SJSA1 (cell line): ENCODE results near the gene ACOX1. TPM values are rescaled to one million over a fixed set of nuclear protein-coding genes. Genes with fewer than 3 reads are reported as not detected.

Source experiments
- DNase-seq, 2 experiments: peaks; one replicate each; pipeline ENCODE4 v3.0.0-alpha.2; 2015 to 2020; ENCODE audit warnings: low spot score in 2 of 2, low read depth in 1 of 2
- H3K27ac ChIP-seq: fragments of 250-450 bp; sonication (Bioruptor Pico); 2 replicates; pipeline ENCODE4 v1.5.1; 2020; ENCODE audit warnings: mild to moderate bottlenecking, moderate library complexity
- H3K27me3 ChIP-seq: fragments of 250-450 bp; sonication (Bioruptor Pico); replicated peaks from 2 replicates; pipeline ENCODE4 v1.5.1; 2020; ENCODE audit warnings: mild to moderate bottlenecking, moderate library complexity
- H3K36me3 ChIP-seq: fragments of 250-450 bp; sonication (Bioruptor Pico); 2 replicates; pipeline ENCODE4 v1.5.1; 2020; ENCODE audit warnings: mild to moderate bottlenecking
- H3K4me1 ChIP-seq: fragments of 250-450 bp; sonication (Bioruptor Pico); replicated peaks from 2 replicates; pipeline ENCODE4 v1.6.1; 2021; ENCODE audit warnings: mild to moderate bottlenecking
- H3K4me3 ChIP-seq: fragments of 250-450 bp; sonication (Bioruptor Pico); 2 replicates; pipeline ENCODE4 v1.5.1; 2020; ENCODE audit warnings: mild to moderate bottlenecking
- H3K9me3 ChIP-seq: fragments of 250-450 bp; sonication (Bioruptor Pico); replicated peaks from 2 replicates; pipeline ENCODE4 v1.5.1; 2020; ENCODE audit warnings: mild to moderate bottlenecking
- total RNA-seq: library from RNA; depleted of rRNA; stranded (reverse); fragments of >200 nt; shearing (Covaris generic); gene quantifications from 2 replicates; pipeline ENCODE4 v1.2.3, GENCODE V29; 2014

The ACOX1 gene
- total RNA-seq, 1 experiment from 2014 or later, result 33.4 TPM

GRCh38 chr17:75950855-75951554, 28.0 kb downstream of the ACOX1 start:
- Histone ChIP-seq H3K36me3 (peaks cover 79% of the 10 kb centered on the region), H3K27me3 (no peaks in the 10 kb centered on the region), H3K4me3 (no peak overlapping the region), H3K9me3 (no peaks in the 10 kb centered on the region), H3K4me1 (no peaks in the 10 kb centered on the region), H3K27ac (no peak overlapping the region)
- DNase-seq, result no peak

GRCh38 chr17:75950421-75950820, 28.5 kb downstream of the ACOX1 start:
- H3K27ac ChIP-seq, result no peak overlapping the region
- no peak for DNase-seq
- H3K27me3 ChIP-seq, result no peaks in the 10 kb centered on the region
- no peaks in the 10 kb centered on the region for H3K9me3 ChIP-seq
- no peak overlapping the region for H3K4me3 ChIP-seq
- H3K36me3 ChIP-seq, result peaks cover 76% of the 10 kb centered on the region
- H3K4me1 ChIP-seq, result no peaks in the 10 kb centered on the region

- H3K4me3 ChIP-seq, result no peak overlapping the region
- no peak for DNase-seq
- no peak overlapping the region for H3K27ac ChIP-seq
- H3K4me1 ChIP-seq, result peaks cover 8% of the 10 kb centered on the region
- no peaks in the 10 kb centered on the region for H3K9me3 ChIP-seq
- peaks cover 43% of the 10 kb centered on the region for H3K36me3 ChIP-seq
- H3K27me3 ChIP-seq, result no peaks in the 10 kb centered on the region
Measured at GRCh38 chr17:75945211-75945610, 33.8 kb downstream of the ACOX1 start.

GRCh38 chr17:75943491-75943890, 35.5 kb downstream of the ACOX1 start:
- DNase-seq, result no peak
- no peaks in the 10 kb centered on the region for H3K9me3 ChIP-seq

GRCh38 chr17:75942473-75942872, 36.5 kb downstream of the ACOX1 start:
- Histone ChIP-seq H3K27ac (no peak overlapping the region), H3K4me1 (peaks cover 10% of the 10 kb centered on the region), H3K4me3 (no peak overlapping the region), H3K36me3 (peaks cover 22% of the 10 kb centered on the region), H3K9me3 (no peaks in the 10 kb centered on the region), H3K27me3 (no peaks in the 10 kb centered on the region)
- DNase-seq, result no peak

More at GRCh38 chr17:75943491-75943890, 35.5 kb downstream of the ACOX1 start:
- peaks cover 10% of the 10 kb centered on the region for H3K4me1 ChIP-seq
- peaks cover 28% of the 10 kb centered on the region for H3K36me3 ChIP-seq
- no peak overlapping the region for H3K27ac ChIP-seq
- no peak overlapping the region for H3K4me3 ChIP-seq
- no peaks in the 10 kb centered on the region for H3K27me3 ChIP-seq

- no peaks in the 10 kb centered on the region for H3K9me3 ChIP-seq
- peaks cover 16% of the 10 kb centered on the region for H3K36me3 ChIP-seq
- DNase-seq, result no peak
- H3K4me3 ChIP-seq, result peak overlapping the region; percentile 65
- no peak overlapping the region; the same call in 1 of the 2 replicates for H3K27ac ChIP-seq
- H3K4me1 ChIP-seq, result peaks cover 10% of the 10 kb centered on the region
- no peaks in the 10 kb centered on the region for H3K27me3 ChIP-seq
Measured at GRCh38 chr17:75941442-75941819, 37.5 kb downstream of the ACOX1 start.

GRCh38 chr17:75940727-75941441, 38.1 kb downstream of the ACOX1 start, which contains the start of gene FBF1:
Gene FBF1 (minus strand): TSS chr17:75941042. CDS start chr17:75938149, 2,893 bp downstream.
- Histone ChIP-seq H3K4me3 (peak within 1 kb of the TSS; percentile 65), H3K36me3 (peaks cover 11% of the 10 kb centered on the region), H3K27ac (peak within 1 kb of the TSS; percentile 56), H3K9me3 (no peaks in the 10 kb centered on the region), H3K27me3 (no peaks in the 10 kb centered on the region), H3K4me1 (peaks cover 10% of the 10 kb centered on the region)
- peak; percentile 97 to 99 for DNase-seq

GRCh38 chr17:75937652-75938051, 41.3 kb downstream of the ACOX1 start:
- H3K36me3 ChIP-seq, result peaks cover 3% of the 10 kb centered on the region
- H3K27me3 ChIP-seq, result no peaks in the 10 kb centered on the region
- peaks cover 10% of the 10 kb centered on the region for H3K4me1 ChIP-seq
- no peaks in the 10 kb centered on the region for H3K9me3 ChIP-seq
- H3K27ac ChIP-seq, result no peak overlapping the region
- no peak overlapping the region for H3K4me3 ChIP-seq
- DNase-seq, result no peak

GRCh38 chr17:75933808-75934207, 45.2 kb downstream of the ACOX1 start:
- H3K27me3 ChIP-seq, result no peaks in the 10 kb centered on the region
- no peak overlapping the region for H3K4me3 ChIP-seq
- no peak for DNase-seq
- H3K9me3 ChIP-seq, result no peaks in the 10 kb centered on the region
- no peak overlapping the region for H3K27ac ChIP-seq
- H3K4me1 ChIP-seq, result no peaks in the 10 kb centered on the region
- H3K36me3 ChIP-seq, result no peaks in the 10 kb centered on the region

- Histone ChIP-seq H3K36me3 (no peaks in the 10 kb centered on the region), H3K4me1 (no peaks in the 10 kb centered on the region), H3K4me3 (no peak overlapping the region), H3K27ac (no peak overlapping the region), H3K27me3 (no peaks in the 10 kb centered on the region), H3K9me3 (no peaks in the 10 kb centered on the region)
- DNase-seq, result no peak
Measured at GRCh38 chr17:75932852-75933251, 46.1 kb downstream of the ACOX1 start.

GRCh38 chr17:75931062-75931461, 47.9 kb downstream of the ACOX1 start:
- DNase-seq, result no peak
- no peaks in the 10 kb centered on the region for H3K4me1 ChIP-seq
- no peak overlapping the region for H3K4me3 ChIP-seq

GRCh38 chr17:75927286-75927922, 51.6 kb downstream of the ACOX1 start:
- DNase-seq, result peak in 1 of 2 experiments; percentile 55
- Histone ChIP-seq H3K9me3 (no peaks in the 10 kb centered on the region), H3K4me1 (no peaks in the 10 kb centered on the region), H3K36me3 (no peaks in the 10 kb centered on the region), H3K4me3 (no peak overlapping the region), H3K27ac (no peak overlapping the region), H3K27me3 (no peaks in the 10 kb centered on the region)

More at GRCh38 chr17:75931062-75931461, 47.9 kb downstream of the ACOX1 start:
- H3K27ac ChIP-seq, result no peak overlapping the region
- no peaks in the 10 kb centered on the region for H3K36me3 ChIP-seq
- no peaks in the 10 kb centered on the region for H3K27me3 ChIP-seq
- H3K9me3 ChIP-seq, result no peaks in the 10 kb centered on the region

- H3K36me3 ChIP-seq, result no peaks in the 10 kb centered on the region
- no peak for DNase-seq
- no peaks in the 10 kb centered on the region for H3K9me3 ChIP-seq
Measured at GRCh38 chr17:75926456-75926855, 52.5 kb downstream of the ACOX1 start.

GRCh38 chr17:75925912-75926311, 53.1 kb downstream of the ACOX1 start:
- no peaks in the 10 kb centered on the region for H3K36me3 ChIP-seq
- DNase-seq, result no peak

More at GRCh38 chr17:75926456-75926855, 52.5 kb downstream of the ACOX1 start:
- Histone ChIP-seq H3K4me1 (no peaks in the 10 kb centered on the region), H3K27me3 (no peaks in the 10 kb centered on the region), H3K4me3 (no peak overlapping the region), H3K27ac (no peak overlapping the region)

More at GRCh38 chr17:75925912-75926311, 53.1 kb downstream of the ACOX1 start:
- Histone ChIP-seq H3K9me3 (no peaks in the 10 kb centered on the region), H3K27ac (no peak overlapping the region), H3K4me1 (no peaks in the 10 kb centered on the region), H3K27me3 (no peaks in the 10 kb centered on the region), H3K4me3 (no peak overlapping the region)
